ENCODE data around the gene PPOX.

- TF ChIP-seq POLR2AphosphoS5 (IDR thresholded peaks at IDR 0.05) (no peak), POLR2A (IDR thresholded peaks at IDR 0.05; ENCODE audit: low read depth) (no peak), CTCF (IDR thresholded peaks at IDR 0.05) (no peak)
Observed at GRCh38 chr1:161173711-161174110, 7.5 kb downstream of the PPOX start.
